GM19397 (cell line): ENCODE data around the gene TXN2.
"Not testable (repeated sequence)": the region's sequence is repeated elsewhere in the genome, so short reads cannot be mapped to it uniquely, and the experiment has no call there.

Experiments used
- ATAC-seq: cut with Tn5 transposase; IDR thresholded peaks from one replicate; pipeline ENCODE4 v1.9.1; 2021; ENCODE audit warnings: mild to moderate bottlenecking, moderate library complexity; ENCODE audit not compliant: unreplicated experiment

Gene TXN2, protein sequence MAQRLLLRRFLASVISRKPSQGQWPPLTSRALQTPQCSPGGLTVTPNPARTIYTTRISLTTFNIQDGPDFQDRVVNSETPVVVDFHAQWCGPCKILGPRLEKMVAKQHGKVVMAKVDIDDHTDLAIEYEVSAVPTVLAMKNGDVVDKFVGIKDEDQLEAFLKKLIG

GRCh38 chr22:36481393-36482168, at the start of gene TXN2:
TXN2 (minus strand) TSS chr22:36481640; CDS start chr22:36480837, 803 bp downstream.
- peak; percentile 87 for ATAC-seq

DNA sequence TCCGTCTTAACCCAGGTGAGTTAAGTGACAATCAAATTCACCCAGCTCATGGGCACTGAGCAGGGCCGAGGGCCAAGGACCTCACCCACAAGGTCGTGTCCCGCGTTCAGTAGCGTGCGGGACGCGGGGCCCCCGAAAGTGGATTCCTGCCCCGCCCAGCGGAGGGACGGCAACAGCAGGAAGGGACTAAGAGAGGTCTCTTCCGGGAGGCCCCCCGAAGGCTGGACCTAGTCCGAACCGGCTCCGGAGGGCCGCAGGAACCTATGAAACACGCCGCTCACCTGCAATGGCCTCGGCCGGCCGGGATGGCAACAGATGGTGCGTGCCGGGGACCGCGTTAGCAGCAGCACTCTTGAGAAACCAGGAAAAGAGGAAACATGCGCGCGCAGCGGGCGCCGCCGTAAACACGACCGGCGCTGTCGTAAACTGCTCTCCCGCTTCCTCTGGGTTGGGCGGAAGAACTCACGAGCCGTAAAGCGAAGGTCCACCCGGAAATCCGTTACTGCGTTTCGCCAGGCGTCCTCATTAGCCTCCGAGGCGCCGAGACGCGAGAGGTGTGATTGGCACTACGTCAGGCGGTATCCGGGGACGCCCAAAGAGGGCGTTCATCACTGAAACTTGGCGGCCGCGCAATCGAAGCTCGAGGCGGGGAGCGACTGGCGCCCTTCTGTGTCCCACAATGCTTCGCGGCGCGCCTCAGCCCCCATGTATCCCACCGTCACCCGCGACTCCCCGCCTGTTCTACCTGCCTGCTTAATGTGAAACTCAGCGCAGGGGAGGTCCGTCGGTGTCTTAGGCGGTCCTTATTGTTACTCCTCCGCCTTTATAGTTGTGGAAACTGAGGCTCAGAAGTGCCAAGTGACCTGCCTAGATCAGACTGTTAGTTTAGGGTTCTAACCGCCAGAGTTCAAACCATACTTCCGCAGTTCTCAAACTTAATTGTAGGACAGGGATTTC, 47.6 kb upstream of the TXN2 start, which contains the start of gene EIF3D:
TSS of gene EIF3D (minus strand) at position 372 of the 957 bp plus-strand sequence. CDS start 3,045 bp downstream, outside the sequence.
- peak; percentile 93 for ATAC-seq

DNA sequence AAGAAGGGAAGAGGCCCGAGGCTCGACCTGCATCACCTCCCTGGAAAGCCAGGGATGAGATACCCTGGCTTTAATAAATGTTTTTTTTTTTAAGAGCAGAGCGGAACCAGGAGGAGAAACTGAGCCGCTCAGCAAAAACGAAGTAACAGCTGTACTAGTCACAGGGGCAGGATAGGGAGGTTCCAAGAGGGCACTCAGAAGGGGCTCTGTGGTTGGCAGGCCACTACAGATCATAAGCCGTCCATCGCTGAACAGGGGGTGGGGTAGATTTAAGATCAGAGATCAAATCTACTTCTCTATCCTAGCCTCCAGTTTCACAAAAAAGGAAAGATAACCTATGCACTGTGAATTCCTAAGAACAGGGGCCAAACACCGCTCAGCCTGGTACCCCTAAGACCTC, 46.9 kb upstream of the TXN2 start:
- no peak for ATAC-seq

DNA sequence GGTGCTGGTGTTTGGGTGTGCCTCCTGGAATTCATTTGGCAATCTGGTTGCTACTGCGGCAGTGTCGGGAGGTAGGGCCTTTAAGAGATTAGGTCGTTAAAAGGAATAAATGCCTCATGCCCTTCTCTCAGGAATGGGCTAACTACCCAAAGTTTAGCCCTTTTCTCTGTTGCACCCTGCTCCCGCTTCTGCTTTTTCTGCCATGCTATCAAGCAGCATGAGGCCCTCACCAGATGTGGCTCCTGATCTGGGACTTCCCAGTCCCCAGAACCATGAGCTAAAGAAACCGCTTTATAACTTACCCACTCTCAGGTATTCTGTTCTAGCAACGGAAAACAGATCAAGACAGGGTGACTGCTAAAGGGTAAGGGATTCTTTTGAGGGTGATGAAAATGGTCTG, 41.2 kb upstream of the TXN2 start:
- ATAC-seq, result no peak

GRCh38 chr22:36520423-36520822, 39.0 kb upstream of the TXN2 start:
- ATAC-seq, result no peak

GRCh38 chr22:36519906-36520305, 38.5 kb upstream of the TXN2 start:
- ATAC-seq, result not testable (repeated sequence)

- no peak for ATAC-seq
Observed at GRCh38 chr22:36514766-36515165, 33.3 kb upstream of the TXN2 start.

DNA sequence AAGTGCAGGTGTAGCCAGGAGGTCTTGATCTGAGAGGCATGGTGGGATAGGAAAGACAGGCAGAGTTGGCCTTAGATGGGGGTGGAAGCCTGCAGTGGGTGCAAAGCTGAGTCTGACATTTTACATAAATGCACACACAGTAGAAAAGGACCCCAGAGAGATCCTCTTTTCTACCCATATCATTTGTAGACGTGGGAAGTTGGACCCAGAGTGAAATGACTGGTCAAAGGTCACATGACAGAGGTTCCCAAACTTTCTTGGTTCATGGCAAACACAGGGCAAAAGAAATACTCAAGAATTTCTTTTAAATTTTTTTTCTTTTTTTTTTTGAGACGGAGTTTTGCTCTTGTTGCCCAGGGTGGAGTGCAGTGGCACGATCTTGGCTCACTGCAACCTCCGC, 31.6 kb upstream of the TXN2 start:
- no peak for ATAC-seq

- no peak for ATAC-seq
Observed at GRCh38 chr22:36512333-36512732, 30.9 kb upstream of the TXN2 start.

DNA sequence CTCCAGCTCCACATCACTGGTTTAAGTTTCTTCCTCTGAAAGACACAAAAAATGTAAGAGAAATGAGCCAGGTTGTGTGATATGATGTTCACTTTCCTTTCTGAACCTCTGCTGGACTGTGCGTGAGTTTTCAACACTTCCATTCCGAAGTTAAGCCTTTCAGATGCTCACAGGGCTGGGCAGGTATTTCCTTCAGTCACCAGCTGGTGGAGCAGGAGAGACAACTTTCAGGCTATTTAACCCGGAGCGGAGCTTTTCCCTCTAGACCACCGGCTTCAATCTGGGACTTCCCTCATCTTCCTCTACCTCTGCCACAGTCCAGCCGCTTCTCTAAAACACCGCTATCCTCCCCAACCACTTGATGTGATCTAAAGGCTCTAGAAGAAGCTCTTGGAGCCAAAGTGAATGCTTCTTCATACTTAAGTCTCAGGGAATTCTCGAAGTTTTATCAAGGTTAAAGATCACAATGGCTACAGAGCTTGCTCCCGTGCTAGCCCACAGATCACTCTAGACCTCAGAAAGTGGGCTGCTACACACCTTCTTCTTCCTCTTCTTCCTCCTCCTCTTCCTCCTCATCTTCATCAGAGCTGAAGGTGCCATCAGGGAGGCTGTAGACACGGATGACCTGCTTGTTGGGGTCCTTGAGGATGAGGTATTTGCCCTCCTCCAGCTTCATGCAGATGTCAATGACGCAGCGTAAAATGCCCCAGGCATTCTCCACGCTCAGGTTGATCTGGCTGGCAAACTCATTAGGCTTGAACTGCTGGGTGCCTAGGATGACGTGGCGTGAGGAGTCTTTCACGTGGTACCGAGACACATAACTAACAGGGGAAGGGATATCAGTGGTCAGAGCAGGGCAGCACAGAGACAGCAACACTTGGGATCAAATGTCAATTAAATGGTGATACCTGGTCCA, 29.8 kb upstream of the TXN2 start:
- no peak for ATAC-seq

GRCh38 chr22:36510384-36510783, 28.9 kb upstream of the TXN2 start:
- no peak for ATAC-seq

DNA sequence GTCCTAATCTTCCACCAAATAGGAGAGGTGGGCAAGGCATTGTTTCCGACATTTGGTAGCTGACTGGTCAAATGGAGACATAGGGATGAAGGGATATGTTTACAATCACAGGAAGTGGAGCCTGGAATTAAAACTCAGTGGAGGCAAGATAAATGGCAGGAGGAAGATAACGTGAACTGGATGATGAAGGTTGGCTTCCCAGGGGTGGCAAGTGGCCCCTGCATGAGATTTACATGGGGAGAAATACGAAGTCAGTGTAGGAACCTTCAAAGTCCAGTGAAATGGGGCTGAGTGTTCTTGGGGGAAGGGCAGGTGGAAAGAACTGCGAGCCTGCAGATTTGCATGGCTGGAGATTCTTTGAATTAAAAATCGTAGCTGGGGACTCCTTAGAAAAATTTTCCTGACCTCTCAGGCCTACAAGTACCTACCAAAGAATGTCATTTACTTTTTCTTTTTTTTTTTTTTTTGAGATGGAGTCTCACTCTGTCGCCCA, 26.1 kb upstream of the TXN2 start:
- ATAC-seq, result no peak

DNA sequence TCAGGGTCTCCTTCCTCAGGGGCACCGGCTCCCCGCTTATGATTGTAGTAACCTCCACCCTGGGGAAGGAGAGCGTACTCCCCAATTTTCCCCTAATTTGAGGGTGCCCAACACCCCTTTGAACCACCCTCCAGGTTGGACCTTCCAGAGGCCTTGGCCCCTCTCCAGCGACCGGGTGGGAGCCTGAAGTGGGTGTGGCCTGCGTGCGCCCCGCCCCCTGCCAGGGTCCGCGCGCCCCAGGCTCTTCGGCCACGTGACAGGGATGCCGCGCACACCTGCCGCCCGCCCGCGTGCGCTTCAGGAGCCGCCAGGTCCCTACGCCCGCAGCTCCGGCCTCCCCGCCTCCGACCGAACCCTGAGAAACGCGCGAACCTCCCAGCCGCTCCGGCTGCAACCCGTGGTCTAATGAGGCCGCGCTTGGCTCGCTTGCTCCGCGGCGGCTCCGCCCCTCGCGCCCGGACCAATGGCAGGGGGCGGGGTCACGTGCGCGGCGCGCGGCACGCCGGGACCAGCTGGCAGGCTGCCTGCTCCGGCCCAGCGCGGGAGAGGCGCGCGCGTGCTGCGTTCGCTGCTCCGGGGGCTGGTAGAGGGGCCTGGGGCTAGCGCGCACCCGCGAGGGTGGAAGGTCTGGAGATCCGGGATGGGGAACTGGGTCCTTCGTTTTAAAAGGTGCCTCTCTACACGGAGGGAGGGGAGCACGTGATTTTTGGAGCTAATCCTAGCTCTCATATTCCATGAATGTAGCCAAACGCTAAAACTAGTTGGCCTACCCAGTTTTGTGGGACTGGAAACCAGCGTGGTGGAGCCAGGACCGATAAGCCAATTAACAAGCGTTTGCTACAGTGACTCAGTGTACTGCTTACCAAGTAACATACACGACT, 25.4 kb upstream of the TXN2 start, which contains the start of gene FOXRED2:
TSS of gene FOXRED2 (minus strand) at position 404 of the 881 bp plus-strand sequence. CDS start 618 bp downstream, outside the sequence.
- peak; percentile 94 for ATAC-seq

- no peak for ATAC-seq
Observed at GRCh38 chr22:36505998-36506635, 24.7 kb upstream of the TXN2 start.

DNA sequence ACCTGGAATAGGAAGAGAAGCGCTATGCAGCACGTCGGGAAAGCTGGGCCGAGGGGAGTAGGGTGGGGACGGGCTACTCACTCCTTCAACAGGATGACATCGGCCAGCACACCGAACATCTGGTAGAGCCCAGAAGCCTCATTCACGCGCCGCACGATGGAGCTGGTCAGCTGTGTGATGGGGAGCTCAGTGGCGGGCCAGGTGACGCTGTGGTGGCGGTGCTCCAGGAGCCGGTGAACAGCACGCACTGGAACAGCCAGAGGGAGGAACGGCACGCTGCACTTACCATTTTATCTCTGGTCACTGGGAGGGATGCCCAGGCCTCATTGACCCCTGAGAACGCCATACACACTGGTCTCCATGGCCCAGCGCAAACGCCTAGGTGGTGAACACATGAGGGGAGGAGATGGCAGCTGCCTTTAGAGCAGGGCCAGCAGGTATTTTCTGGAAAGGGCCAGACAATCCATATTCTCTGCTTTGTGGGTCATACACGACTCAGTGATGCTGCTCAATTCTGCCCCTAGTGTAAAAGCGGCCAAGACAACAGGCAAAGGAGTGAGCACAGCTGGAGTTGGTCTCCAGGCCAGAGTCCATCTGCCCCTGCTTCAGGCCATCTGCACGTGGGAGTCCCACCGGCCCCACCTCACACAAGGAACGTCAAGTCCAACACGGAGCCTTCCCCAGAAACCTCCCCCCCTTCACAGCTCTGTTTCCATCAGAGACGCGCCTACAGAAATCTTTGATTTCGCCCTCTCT, 16.6 kb upstream of the TXN2 start:
- no peak for ATAC-seq

- ATAC-seq, result peak; percentile 44
Observed at GRCh38 chr22:36493690-36494110, 12.3 kb upstream of the TXN2 start.

- ATAC-seq, result no peak
Observed at GRCh38 chr22:36492109-36492508, 10.7 kb upstream of the TXN2 start.

DNA sequence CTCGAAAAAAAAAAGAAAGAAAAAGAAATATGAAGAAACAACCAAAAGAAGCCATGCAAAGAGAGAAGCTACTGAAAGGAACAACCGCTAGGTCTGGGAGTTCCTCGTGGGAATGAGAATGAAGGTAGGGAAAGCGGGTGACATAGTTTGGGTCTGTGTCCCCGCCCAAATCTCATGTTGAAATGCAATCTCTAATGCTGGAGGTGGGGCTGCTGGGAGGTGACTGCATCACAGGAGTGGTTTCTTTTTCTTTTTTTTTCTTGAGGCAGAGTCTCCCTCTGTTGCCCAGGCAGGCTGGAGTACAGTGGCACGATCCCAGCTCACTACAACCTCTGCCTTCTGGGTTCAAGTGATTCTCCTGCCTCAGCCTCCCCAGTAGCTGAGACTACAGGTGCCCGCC, 9.7 kb upstream of the TXN2 start:
- ATAC-seq, result no peak
